Dermis blood vessel endothelial cell (primary cell): ENCODE results near the gene COL1A2. TPM values are rescaled to one million over a fixed set of nuclear protein-coding genes. Genes with fewer than 3 reads are reported as not detected.

Experiments
- DNase-seq: peaks from one replicate; pipeline ENCODE4 v3.0.0; 2010
- total RNA-seq: library from RNA; depleted of rRNA; stranded (reverse); fragments of >200 nt; gene quantifications from 2 replicates; pipeline ENCODE4 v1.2.3, GENCODE V29; 2014

COL1A2 gene
- total RNA-seq, 1 donor from 2014 or later, result 45.3 TPM

DNA sequence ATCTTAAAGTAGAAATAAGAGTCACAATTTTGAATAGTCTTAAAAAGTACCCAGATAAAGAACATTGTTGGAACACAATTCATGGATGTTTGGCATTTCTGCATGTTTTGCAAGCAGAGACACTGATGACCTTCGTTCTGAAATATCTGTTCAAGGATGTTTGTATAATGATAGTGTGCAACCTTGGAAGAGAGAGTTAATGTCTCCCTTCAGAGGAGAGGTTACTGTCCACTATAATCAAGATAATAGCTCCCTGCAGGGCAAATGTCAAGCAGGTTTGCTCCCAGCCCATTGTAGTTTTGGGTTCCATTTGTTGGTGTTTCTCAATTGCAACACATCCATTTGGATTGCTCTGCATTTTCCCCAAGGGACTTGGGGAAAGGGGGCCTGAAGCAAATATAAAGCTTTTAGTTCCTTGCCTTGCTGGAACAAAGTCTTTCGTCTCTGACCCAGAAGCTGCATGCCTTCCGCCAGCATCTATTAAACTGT lies 45.2 kb downstream of the COL1A2 start:
- DNase-seq, result no peak

GRCh38 chr7:94440451-94441039 lies 45.9 kb downstream of the COL1A2 start:
- DNase-seq, result no peak

DNA sequence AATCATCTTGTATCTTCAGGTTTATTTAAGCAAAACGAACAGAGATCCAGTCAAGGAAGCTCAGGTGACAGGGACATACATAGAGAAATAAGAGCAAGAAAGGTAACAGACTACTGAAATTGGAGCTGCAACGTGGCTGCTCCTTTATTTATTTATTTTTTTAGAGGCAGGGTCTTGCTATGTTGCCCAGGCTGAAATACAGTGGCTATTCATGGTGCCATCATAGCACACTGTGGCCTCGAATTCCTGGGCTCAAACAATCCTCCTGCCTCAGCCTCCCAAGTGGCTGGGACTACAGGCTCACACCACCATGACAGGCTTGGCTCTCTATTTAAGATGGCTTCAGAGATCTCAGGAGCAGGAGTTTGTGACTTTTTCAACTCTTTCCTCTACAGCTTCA lies 46.4 kb downstream of the COL1A2 start:
- no peak for DNase-seq

GRCh38 chr7:94442639-94443038 lies 47.9 kb downstream of the COL1A2 start:
- DNase-seq, result no peak

GRCh38 chr7:94444813-94445212 lies 50.1 kb downstream of the COL1A2 start:
- DNase-seq, result no peak

- no peak for DNase-seq
Measured at GRCh38 chr7:94445696-94446194, 51.0 kb downstream of the COL1A2 start.

- DNase-seq, result no peak
Measured at GRCh38 chr7:94446308-94446707, 51.6 kb downstream of the COL1A2 start.

- DNase-seq, result peak; percentile 64
Measured at GRCh38 chr7:94449151-94449725, 54.5 kb downstream of the COL1A2 start.

GRCh38 chr7:94450044-94450697 lies 55.5 kb downstream of the COL1A2 start:
- no peak for DNase-seq

GRCh38 chr7:94451187-94451586 lies 56.5 kb downstream of the COL1A2 start:
- no peak for DNase-seq

GRCh38 chr7:94452239-94452638 lies 57.5 kb downstream of the COL1A2 start:
- no peak for DNase-seq

- no peak for DNase-seq
Measured at GRCh38 chr7:94453898-94454297, 59.2 kb downstream of the COL1A2 start.

GRCh38 chr7:94458041-94458440 lies 63.3 kb downstream of the COL1A2 start:
- DNase-seq, result no peak

DNA sequence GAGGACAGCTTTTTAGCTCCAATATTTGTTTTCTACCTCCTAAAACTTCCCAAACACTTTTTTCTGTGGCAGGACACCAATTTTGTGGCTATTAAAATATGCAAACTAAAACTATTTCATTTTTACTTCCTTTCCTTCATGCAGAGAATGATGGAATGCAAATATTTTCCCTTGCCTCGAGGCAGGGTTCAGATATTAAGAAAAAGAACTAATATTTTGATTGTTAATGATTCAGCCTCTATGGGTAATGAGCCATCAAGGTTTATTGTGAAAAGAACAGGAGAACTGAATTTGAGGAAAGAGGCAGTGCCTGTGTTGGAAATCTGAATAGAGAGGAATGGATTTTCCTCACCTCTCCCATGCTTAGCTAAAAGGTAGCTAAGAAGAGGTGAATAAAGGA lies 71.8 kb downstream of the COL1A2 start:
- DNase-seq, result no peak

DNA sequence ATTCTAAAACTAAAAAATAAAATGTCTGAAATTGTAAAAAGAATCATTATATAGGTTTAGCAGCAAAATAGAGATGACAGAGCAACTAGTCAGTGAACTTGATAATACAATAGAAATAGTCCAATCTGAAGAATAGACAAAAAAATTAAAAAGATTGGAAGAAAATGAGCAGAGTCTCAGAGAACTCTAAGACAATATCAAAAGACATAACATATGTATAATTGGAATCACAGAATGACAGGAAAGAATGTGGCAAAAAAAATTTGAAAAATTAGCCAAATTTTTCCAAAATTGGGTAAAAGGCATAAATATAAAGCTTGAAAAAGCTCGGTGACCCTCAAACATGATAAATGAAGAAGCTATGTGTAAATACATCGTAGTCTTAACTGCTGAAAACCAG lies 76.9 kb downstream of the COL1A2 start:
- DNase-seq, result no peak

DNA sequence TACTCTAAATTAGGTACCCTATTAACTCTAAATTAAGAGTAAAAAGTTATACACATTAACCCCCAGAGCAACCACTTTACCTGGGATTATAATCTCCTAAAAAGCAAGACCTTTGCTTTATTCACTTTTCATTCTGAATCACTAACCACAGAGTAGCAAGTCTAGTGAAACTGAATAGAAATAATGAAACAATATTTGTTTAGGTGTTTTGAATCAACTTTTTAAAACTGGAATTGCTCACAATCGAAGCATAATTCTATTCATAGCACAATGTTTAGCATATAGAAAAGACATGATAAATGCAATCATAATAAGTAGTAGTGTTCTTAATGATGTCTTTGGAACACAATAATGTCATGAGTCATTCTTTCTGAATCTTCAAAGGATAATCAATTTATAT lies 77.9 kb downstream of the COL1A2 start:
- DNase-seq, result no peak

- no peak for DNase-seq
Measured at GRCh38 chr7:94476251-94476840, 81.7 kb downstream of the COL1A2 start.

DNA sequence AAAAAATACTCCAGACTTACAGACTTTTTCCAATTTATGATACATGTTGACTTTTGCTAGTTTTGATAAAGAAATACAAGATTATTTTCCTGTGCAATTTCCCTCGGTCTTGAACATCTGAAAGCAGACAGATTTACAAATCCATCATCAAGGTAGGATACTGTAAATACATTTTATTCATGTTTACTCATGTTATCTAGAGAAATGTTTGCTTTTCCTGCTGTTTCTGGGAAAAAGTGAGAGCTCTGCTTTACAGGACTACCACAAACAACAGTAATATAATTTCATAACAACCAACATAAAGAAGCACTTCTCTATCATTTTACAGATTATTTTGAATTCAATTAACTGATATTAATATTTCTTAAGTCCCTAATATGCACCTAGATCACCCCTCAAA lies 83.2 kb downstream of the COL1A2 start:
- no peak for DNase-seq

DNA sequence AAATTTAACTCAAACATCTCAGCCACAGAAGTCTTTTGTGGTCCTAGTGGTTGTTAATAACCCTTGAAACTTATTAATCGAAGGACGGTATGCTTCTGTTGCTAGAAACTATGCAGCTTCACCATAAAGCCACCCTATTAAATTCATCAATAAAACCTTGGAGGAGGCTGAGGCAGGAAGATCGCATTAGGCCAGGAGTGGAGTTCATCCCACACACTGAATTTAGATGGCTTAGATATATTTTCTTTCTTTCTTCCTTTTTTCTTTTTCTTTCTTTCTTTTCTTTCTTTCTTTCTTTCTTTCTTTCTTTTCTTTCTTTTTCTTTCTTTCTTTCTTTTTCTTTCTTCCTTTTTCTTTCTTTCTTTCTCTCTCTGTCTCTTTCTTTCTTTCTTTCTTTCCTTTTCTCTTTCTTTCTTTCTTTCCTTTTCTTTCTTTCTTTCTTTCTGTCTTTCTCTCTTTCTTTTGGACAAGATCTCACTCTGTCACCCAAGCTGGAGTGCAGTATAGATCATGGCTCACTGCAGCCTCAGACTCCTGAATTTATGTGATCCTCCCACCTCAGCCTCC lies 84.0 kb downstream of the COL1A2 start:
- DNase-seq, result no peak
